RPMI8226 (cell line): ENCODE data around the gene MDGA2.
A peak's percentile ranks its signal among the peaks of the same experiment; 100 is the strongest.
"Not testable (repeated sequence)": the region's sequence is repeated elsewhere in the genome, so short reads cannot be mapped to it uniquely, and the experiment has no call there.

Experiments
- DNase-seq: peaks from one replicate; pipeline ENCODE4 v3.0.0-alpha.2; 2015

The MDGA2 gene

DNA sequence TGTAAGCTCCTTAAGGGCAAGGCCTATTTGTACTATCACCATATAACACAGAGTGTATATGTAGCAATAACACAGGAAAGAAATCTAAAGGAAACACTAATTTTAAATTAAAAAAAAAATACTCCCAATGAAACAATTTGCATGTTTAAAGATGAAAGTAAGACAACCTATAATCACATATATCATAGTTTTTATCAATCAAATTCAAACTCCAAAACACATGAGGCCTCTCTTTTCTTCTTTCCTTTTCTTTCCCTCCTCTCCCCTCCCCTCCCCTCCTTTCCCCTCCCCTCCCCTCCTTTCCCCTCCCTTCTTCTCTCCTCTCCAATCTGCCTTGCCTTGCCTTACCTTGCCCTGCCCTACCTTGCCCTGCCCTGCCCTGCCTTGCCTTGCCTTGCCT, 618.0 kb downstream of the MDGA2 start:
- no peak for DNase-seq

DNA sequence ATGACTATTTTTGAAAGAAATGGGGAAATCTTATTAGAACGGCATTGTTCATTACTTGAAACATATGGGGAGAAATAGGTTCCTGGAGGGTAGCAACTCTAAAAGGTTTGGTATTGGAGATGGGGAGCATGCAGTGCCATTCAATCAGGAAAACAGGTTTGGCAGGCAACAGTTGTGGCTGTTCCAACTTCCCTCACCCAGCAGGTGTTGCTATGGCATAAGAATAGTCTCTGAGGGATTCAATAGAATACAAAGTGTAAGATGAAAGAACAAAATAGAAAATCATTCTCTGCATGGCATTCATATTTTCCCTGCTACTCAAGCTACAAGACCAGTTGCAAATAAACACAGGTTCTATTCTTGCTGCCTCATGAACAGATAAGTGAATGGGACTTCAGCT, 630.6 kb downstream of the MDGA2 start:
- DNase-seq: no peak

DNA sequence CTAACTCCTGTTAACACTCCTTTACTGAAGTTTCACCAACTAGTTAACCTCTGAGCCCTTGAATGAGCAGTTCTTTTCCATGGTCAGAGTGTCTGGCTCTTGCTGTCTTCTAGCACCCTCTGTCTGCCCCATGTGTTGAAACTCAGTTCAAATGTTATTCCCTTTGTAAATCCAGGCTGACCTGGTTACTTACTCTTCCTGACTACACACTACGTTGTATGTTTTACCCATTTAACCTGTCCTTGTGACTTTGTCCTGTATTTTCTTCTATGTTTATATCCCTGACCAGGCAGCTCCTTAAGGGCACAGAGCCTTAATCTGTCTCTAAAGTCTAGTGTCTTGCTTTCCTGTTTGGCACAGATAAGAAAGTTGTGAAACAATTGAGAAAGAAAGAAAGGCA, 634.9 kb downstream of the MDGA2 start:
- DNase-seq: no peak

DNA sequence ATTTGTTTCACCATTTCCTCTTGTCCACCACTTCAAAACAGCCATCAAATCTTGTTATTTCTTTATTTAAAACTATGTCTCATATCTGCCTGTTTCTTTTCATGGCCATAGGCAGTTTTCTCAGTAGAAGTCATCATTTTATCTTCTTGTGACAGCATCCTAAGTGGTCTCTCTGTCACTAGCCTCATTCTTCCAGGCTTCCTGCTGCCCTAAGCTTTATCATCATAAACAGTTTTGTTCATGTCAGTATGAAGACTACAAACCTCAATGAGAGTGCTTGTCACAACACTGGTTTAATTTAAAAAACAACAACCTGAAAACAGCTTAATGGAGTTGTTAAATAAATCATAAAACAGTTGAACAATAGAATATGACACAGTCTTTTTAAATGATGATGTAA, 636.1 kb downstream of the MDGA2 start:
- no peak for DNase-seq

DNA sequence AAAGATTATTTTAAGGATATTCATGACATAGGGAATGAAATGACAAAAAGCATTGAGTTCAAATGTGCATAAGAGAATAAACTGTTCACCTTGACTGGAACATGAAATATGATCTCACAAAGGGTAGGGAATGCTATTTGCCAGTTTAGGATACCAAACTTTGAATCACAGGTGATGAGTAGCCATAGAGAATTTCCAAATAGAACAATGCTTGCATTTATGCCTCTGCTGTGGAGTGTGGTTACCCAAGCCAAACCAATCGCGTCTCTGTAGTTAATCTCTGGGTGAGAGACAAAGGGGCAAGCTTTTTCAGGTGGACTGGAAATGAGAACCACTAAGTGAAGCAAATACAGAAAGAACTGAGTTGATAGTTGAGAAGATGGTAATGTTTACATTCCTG, 652.7 kb downstream of the MDGA2 start:
- no peak for DNase-seq

DNA sequence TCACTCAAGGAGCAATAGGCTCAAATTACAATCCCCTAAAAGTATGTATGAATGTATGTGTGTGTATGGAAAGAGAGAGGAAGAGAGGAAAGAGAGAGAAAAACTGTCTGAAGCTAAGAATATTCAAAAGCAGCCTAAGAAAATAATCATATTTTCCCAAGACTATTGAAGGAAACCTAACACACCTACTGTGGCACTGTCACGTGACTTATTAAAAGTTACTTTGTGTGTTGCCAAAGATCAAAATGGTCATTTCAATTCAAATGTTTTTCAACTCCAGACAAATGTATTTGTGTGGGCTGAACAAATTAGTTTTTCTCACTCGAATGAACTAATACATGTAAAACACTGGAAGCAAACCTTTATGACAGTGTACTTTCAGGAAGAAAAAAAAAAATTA, 654.9 kb downstream of the MDGA2 start:
- DNase-seq: no peak

DNA sequence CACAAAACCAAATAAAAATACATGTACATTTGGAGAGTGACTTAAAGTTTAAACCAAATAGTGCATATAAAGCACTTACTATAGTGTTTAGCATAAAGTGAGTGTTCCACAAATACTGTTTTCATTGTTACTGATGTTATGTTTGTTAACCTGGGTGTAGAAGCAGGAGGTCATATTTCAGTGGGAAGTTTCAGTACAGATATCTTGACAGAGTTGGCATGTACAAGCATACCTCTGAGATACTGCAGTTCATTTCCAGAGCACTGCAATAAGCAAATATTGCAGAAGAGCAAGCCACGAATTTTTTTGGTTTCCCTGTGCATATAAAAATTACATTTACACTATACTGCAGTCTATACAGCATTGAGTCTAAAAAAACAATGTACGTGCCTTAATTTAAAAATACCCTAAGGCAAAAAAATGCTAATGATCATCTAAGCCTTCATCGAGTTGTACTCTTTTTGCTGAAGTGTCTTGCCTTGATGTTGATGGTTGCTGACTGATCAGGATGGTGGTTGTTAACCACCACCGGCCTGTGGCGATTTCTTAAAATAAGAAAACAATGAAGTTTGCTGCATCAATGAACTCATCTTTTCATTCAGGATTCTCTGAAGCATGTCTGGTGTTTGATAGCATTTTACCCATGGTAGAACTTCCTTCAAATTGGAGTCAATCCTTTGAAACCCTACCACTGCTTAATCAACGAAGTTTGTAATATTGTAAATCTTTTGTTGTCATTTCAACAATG, 662.7 kb downstream of the MDGA2 start:
- DNase-seq: no peak

DNA sequence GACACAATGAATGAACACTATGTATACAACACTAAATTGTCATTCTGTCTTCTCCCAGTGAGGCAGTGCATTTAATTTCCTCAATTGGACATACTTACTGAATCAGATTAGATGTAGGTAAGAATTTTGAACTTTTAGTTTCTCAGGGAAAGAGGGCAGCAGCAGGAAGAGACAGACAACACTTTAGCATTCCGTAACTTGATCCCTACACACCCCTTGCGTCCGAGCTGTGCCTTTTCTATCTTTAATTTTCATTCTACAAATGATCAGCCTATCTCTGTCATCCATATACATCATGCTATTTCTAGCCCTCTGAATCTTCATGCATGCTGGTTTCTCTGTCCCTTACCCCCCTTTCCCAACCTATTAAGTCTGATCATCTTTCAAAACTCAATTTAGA, 665.8 kb downstream of the MDGA2 start:
- DNase-seq: no peak

DNA sequence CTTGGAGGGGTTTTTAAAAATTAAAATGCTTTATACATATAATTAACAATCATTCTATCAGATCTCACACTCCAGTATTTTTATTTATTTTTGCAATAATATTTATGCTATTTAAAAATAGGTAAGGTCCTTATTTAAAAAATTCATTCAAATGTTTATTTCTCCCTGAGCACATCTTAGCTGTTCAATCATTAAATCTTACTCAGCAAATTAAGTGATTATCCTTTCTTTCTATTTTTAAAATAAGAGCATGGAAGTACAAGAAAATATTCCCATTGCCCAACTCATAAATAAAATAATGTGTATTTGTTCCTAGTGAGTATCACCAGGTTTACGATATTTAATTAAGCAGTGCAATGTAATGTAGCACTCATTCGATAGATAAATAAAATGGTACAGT, 666.7 kb downstream of the MDGA2 start:
- DNase-seq: no peak

DNA sequence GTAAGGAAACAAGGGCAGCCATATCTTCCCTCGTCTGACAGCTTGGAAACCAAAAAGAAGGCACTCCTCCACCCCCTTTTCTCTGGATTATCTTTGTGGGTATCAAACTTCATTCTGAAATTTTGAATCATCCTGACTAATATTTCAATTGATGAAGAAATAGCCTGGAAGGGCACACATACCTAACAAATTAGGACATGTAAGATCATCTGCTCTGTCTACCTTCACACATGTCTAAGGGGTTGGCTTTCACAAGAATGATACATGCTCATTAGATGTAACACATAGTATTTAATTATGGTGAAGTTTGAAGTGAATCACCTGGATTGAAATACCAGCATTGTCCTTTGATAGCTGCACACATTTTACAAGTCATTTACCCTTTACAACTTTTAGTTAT, 675.7 kb downstream of the MDGA2 start:
- DNase-seq: no peak

DNA sequence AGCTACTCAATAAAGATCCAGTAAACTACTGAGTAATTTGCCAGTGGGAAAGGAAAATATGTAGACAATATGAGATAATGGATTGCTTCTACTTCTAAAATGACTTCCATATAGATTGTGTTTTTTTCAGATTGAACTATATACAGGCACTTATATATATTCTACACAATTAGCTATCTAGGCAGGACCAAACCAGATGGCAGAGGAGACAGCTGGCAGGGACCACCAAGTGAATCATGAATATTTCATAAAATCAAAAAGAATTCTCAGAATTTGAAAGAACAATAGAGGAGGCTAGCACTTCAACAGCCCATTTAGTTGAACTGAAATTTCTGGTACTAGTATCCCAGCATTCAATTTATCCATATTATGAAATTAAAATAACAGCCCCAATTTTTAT, 685.8 kb downstream of the MDGA2 start:
- DNase-seq: no peak

DNA sequence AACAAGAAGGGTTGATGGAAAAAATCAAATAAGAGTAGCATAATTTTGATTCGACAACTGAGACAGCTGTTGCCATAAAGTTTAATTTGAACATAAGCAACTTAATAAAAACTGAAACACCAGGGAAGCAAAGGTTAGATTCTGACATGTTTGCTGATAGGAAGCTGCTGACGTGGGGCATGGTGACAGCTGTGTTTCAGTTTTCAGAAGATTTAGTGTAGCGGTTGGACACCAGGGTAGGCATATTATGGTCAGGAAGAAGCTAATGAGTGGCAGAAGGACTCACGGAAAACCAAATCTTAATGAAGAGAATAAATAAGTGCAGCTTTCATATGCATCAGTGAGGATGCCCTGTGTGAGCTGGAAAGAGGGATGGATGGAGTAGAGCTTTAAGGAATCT, 687.1 kb downstream of the MDGA2 start:
- DNase-seq: no peak

DNA sequence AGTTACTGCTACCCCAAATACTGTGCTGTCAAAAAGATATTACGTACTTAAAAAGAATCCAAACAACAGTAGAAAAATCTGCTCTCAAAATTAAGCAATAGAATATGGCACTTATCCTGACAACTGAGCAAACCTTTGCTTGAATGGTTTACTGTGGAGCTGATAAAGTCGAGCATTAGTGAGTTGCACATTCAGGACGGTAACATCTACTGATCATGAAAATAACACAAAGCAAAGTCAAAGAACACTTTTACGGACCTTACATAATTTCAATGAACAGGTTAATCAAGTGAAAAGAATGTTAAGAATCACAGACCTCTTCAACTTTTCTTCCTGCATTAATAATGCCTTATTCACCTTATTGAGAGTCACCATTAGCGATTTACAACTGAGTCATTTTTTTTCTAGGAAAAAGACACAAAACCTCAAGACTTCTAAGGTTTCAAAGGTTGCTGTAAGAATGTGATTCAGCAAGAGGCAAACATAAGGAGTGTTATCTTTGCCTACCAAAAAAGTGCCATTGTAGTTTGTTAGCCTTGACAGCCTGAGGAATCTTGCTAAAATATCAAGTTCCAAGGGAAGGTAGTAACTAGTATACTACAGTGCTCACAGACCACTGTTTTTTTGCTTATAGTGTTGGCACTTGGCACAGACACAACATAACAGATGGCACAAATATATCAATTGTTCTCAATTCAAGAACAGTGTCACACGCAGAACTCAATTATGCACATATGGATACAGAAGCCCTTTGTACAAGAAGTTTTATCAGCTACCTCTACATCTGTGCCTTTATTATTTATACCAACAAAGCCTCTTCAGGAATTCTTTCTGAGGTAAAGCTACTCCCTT, 689.6 kb downstream of the MDGA2 start:
- DNase-seq: no peak

DNA sequence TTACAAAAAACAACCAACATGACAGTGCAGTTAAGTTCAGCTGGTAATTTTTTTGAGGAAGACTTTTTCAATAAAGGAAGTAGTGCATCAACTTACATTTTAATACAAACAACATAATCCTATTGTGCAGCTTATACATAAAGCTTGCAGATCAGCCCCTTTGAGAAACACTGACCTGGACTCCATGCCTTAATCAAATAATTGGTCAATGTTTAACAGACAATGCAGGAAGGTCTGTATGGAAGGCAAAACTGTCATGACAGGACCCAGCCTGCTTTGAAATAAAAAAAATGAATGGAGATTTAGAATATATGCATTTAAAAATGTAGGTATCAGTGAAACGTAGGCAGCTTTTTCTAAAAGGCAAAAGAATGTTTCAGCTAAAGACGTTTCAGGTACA, 702.1 kb downstream of the MDGA2 start:
- DNase-seq: no peak

DNA sequence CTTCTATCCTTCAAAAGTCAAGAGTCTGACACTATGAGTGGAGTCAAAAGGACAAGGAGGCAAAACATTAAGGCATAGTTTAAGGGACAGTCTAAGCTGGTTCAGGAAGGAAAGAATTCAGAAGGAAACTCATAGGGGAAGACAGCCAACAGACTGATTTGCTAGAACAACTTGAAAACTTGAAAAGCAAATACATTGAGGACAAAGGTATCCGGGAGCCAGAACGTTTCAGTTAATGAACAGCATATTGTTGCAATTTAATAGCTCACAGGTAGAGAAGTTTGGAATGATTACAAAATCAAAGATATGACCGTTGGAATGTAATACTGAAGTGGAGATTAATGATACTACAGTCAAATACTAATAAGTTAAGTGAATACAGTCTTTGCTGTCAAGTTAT, 711.0 kb downstream of the MDGA2 start:
- no peak for DNase-seq

DNA sequence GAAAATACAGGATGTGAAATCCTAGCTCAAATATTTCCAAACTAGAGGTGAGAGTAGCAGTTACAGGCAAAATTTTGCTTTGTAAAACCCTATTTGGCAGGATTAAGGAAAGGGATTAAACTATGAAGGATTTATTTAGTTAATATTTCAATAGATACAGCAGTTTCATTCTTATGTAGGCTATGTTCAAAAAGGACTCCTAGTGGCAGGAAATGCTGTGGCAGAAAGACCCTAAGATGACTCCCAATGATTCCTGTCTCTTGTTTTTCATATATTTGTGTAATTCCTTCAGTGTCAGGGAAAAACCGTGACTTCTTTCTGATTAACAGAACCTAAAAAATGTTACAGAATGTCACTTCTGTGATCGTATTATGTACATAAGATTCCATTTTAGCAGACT, 724.3 kb downstream of the MDGA2 start:
- DNase-seq: no peak

DNA sequence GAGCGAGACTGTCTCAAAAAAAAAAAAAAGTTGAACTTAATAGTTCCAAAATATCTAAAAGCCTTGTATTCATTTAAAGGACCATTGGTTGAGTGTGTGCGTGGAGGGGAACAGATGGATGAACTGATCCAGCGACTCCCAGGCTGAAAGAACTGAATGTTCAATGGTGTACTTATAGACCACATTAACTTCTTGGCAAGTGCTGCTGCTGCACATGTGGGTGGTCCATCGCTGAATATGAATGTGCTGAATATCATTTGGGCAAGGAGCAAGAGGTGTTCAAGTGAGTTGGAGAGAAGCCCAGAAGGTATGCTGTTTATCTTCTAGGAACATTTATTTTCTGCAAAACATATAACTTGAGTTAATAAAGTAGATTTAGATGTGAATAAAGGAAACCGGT, 734.8 kb downstream of the MDGA2 start:
- no peak for DNase-seq

DNA sequence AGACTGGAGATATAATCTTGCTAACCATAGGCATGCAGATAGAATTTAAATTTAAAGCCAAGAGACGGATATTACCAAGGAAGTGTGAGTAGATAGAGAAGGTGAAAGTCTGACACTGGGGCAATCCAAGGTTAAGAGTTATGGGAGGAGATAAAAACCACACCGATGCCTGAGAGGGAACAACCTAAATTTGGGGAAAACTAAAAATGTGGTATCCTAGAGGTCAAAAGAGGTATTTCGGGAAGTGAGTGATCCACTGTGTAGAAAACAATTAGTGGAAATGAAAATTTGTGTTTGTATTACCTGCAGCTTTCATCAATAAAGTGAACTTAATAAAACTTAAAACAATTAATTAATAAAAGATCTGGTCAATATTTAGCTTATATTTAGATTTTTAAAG, 754.9 kb downstream of the MDGA2 start:
- DNase-seq: no peak

DNA sequence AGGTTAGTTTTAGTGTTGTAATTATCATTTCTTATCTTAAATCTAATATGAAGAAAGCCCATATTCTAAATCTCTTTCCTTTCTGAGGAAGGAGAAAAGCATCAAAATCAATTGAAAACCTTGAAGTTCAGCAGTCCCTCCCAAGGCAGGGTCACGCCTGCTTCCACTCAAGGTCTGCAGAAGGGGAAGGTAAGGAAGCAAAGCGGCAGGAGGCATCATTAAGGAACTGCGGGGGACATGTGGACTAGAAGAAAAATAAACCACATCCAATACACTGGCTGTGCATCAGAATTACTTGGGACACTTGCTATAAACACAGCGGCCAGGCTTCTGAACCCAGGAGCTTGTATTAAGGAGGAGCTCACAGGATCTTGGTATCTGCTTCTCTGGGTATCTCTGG, 759.9 kb downstream of the MDGA2 start:
- not testable (repeated sequence) for DNase-seq

DNA sequence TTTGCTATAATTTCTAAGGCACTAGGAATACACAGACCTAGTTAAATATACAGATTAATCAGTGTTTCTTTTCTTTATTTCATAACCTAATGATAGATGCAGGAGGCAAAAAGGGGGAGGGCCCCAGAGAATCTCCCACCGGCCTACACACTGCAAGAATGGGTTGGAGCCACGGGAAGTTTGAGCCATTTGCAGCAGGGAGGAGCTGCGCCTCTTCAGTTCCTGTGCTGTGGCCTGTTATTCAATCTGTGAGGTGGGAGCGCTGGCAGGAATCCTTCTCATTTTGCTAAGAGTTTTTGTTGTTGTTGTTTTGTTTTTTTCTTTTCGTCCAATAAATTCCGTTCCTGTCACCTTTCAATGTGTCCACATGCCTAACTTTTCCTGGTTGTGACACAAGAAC, 772.6 kb downstream of the MDGA2 start:
- no peak for DNase-seq

DNA sequence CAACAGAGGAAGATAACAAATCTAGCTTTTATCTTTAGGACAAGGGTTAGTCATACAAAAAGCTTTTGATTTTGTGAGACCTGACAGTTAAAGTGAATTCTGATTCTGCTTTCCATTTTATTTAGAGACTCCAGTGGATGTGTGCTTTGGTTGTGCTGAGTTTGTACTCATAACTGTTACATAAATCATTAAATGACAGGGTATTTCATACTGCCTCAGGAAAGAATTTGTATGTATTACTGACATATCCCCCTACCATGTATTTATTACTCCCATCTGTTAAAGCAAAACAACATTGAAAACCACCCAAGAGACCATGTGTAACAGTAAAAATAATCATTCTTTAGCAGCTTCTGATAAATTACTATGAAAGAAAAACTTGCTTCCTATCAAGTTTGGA, 780.9 kb downstream of the MDGA2 start:
- no peak for DNase-seq

DNA sequence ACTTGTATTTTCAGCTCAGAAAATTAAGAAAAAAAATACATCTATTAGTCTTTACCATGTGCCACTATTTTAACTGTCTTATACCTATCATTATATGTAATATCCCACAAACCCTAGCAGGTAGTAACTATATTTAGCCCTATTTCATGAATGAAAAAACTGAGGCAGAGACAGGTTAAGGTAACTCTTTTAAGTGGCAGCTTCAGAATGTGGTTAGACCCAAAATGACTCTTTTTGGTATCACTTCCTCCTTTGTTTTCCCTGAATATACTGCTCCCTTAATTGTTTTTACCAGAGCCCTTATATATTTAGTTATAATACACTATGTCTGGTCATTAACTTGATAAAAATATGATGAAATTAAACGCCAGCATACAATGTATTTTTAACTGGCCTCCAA, 788.3 kb downstream of the MDGA2 start:
- DNase-seq: peak; percentile 14

DNA sequence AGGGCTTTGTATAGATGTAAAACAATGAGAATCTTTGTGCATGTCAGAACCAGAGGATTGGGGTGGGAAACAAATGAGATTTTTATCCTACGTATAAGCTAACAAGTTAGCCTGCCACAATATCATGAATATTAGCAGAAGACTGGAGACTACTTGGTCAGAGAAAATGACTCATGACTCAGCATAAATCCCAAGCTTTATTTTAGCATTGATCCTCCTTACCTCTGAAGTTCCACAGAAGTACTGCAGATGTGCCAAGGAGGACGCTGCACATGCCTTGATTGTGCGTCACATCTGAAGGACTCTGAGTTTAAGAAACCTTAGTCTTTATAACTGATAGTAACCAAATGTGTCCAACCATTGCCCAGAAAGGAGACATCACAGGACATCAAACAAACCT, 789.8 kb downstream of the MDGA2 start:
- no peak for DNase-seq

DNA sequence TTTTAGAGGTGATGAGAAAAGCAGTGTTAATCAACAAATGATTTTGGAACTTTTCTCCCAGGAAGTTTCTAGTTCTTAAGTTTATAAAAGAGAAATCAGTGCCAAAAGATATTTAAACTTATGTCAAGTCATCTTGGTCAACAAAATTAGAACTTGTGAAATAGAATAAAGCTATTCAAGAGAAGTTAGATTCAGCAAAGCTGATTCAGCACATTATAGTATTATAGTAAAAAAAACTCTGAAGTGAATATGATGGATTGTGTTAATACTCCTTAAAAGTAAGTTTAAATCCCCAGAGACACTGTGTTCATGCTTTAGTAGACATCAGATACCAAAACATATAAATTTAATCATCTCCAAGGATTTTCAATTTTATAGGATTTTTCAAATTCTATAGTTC, 813.7 kb downstream of the MDGA2 start:
- no peak for DNase-seq
